GM23338 (cell line): Measurements from ENCODE around the gene DOCK2. TPM values are rescaled to one million over a fixed set of nuclear protein-coding genes. Genes with fewer than 3 reads are reported as not detected.

Source experiments
- ATAC-seq: fragments of 200-7000 bp; cut with Tn5 transposase; 3 replicates; pipeline ENCODE4 v1.9.1; 2020
- DNase-seq: peaks from one replicate; pipeline ENCODE4 v3.0.0-alpha.2; 2015; ENCODE audit warnings: low spot score
- H2AFZ ChIP-seq: fragments of 200-600 bp; sonication (generic); 2 replicates; pipeline ENCODE4 v1.8.0; 2016; ENCODE audit warnings: antibody characterized with exemption, mild to moderate bottlenecking, moderate library complexity
- H3F3A ChIP-seq: fragments of 200-600 bp; sonication (generic); replicated peaks from 2 replicates; pipeline ENCODE4 v1.8.0; 2017; ENCODE audit warnings: antibody characterized with exemption, mixed run types, low read depth
- H3K27ac ChIP-seq: fragments of 200-600 bp; sonication (generic); 2 replicates; pipeline ENCODE4 v1.6.1; 2016; ENCODE audit warnings: low read depth
- H3K27me3 ChIP-seq: fragments of 200-600 bp; sonication (generic); 2 replicates; pipeline ENCODE4 v1.8.0; 2016; ENCODE audit warnings: mild to moderate bottlenecking, mixed run types, moderate library complexity; ENCODE audit not compliant: insufficient read depth
- H3K36me3 ChIP-seq: fragments of 200-600 bp; sonication (generic); 2 replicates; pipeline ENCODE4 v1.8.0; 2016; ENCODE audit warnings: mild to moderate bottlenecking; ENCODE audit not compliant: insufficient read depth
- H3K4me1 ChIP-seq: fragments of 200-600 bp; sonication (generic); 2 replicates; pipeline ENCODE4 v1.8.0; 2016; ENCODE audit warnings: mild to moderate bottlenecking, moderate library complexity; ENCODE audit not compliant: insufficient read depth
- H3K4me2 ChIP-seq: fragments of 200-600 bp; sonication (generic); 2 replicates; pipeline ENCODE4 v1.7.1; 2017; ENCODE audit warnings: mixed run types
- H3K4me3 ChIP-seq: fragments of 200-600 bp; sonication (generic); 2 replicates; pipeline ENCODE4 v1.6.1; 2016; ENCODE audit warnings: mixed run types
- H3K79me2 ChIP-seq: fragments of 200-600 bp; sonication (generic); replicated peaks from 2 replicates; pipeline ENCODE4 v1.8.0; 2017; ENCODE audit warnings: mild to moderate bottlenecking; ENCODE audit not compliant: insufficient read depth
- H3K9me2 ChIP-seq: fragments of 200-600 bp; sonication (generic); 2 replicates; pipeline ENCODE4 v1.8.0; 2017; ENCODE audit not compliant: insufficient read depth
- H4K20me1 ChIP-seq: fragments of 200-600 bp; sonication (generic); replicated peaks from 2 replicates; pipeline ENCODE4 v1.8.0; 2017; ENCODE audit warnings: mild to moderate bottlenecking; ENCODE audit not compliant: insufficient read depth
- H3K27ac Mint-ChIP-seq: 2 replicates; pipeline ENCODE4 v1.8.0; 2020; ENCODE audit warnings: inconsistent platforms, mild to moderate bottlenecking, moderate library complexity, mixed read lengths
- H3K27me3 Mint-ChIP-seq: 3 replicates; pipeline ENCODE4 v1.8.0; 2022; ENCODE audit warnings: low read depth, mild to moderate bottlenecking, moderate library complexity, mixed read lengths, inconsistent platforms; ENCODE audit not compliant: insufficient read depth, poor library complexity
- H3K36me3 Mint-ChIP-seq: 3 replicates; pipeline ENCODE4 v1.8.0; 2021; ENCODE audit warnings: low read depth, mild to moderate bottlenecking, inconsistent platforms, moderate library complexity, mixed read lengths
- H3K4me1 Mint-ChIP-seq: 3 replicates; pipeline ENCODE4 v1.8.0; 2020; ENCODE audit warnings: mild to moderate bottlenecking, inconsistent platforms, mixed read lengths
- H3K4me3 Mint-ChIP-seq: 3 replicates; pipeline ENCODE4 v1.8.0; 2021; ENCODE audit warnings: moderate library complexity, mild to moderate bottlenecking, inconsistent platforms, mixed read lengths
- H3K9me3 Mint-ChIP-seq: 3 replicates; pipeline ENCODE4 v1.8.0; 2020; ENCODE audit warnings: moderate library complexity, mild to moderate bottlenecking, inconsistent platforms, mixed read lengths
- CREB1 ChIP-seq: fragments of 250-450 bp; sonication (Bioruptor Pico); IDR thresholded peaks from 2 replicates; pipeline ENCODE4 v1.5.0; 2020; ENCODE audit warnings: low read depth, mild to moderate bottlenecking, moderate library complexity
- EZH2phosphoT487 ChIP-seq: fragments of 200-600 bp; sonication (generic); IDR thresholded peaks from one replicate; pipeline ENCODE4 v1.8.1; 2018; ENCODE audit warnings: antibody characterized with exemption; ENCODE audit not compliant: unreplicated experiment
- JUNB ChIP-seq: IDR thresholded peaks from one replicate; pipeline ENCODE4 v1.6.1; 2016; ENCODE audit warnings: antibody characterized with exemption; ENCODE audit not compliant: unreplicated experiment
- NANOG ChIP-seq: IDR thresholded peaks from 2 replicates; pipeline ENCODE4 v1.6.1; 2016; ENCODE audit warnings: antibody characterized with exemption, borderline replicate concordance
- POLR2AphosphoS5 ChIP-seq: IDR thresholded peaks from 2 replicates; pipeline ENCODE4 v1.6.1; 2016; ENCODE audit warnings: antibody characterized with exemption, low read depth
- ZNF114 ChIP-seq: fragments of 250-450 bp; sonication (Bioruptor Pico); IDR thresholded peaks from 2 replicates; pipeline ENCODE4 v1.5.0; 2020; ENCODE audit warnings: mild to moderate bottlenecking, moderate library complexity
- ZNF331 ChIP-seq: fragments of 250-450 bp; sonication (Bioruptor Pico); IDR thresholded peaks from 2 replicates; pipeline ENCODE4 v1.5.0; 2020; ENCODE audit warnings: low read depth, mild to moderate bottlenecking, moderate library complexity
- polyA plus RNA-seq: library from polyadenylated mRNA; unstranded; fragments of >200 nt; fragmentation: Nextera tagmentation; extraction: Ambion mirVana; gene quantifications from 2 replicates; pipeline ENCODE4 v1.2.1, GENCODE V29; 2016
- total RNA-seq: library from RNA; depleted of rRNA; stranded (reverse); fragments of >200 nt; shearing (Covaris generic); gene quantifications from 2 replicates; pipeline ENCODE4 v1.2.3, GENCODE V29; 2014
- TF ChIP-seq, protein P1 (sequence below), 2 experiments: fragments of 200-600 bp in 1 of 2; sonication (generic) in 1 of 2; conservative IDR thresholded peaks; 2 replicates each; pipeline versions ENCODE4 v1.5.1 to v1.6.1; 2016 to 2017; ENCODE audit warnings: antibody characterized with exemption in 2 of 2, low read depth in 2 of 2, mild to moderate bottlenecking in 2 of 2, moderate library complexity in 1 of 2
- TF ChIP-seq, protein P2 (sequence below): IDR thresholded peaks from one replicate; pipeline ENCODE4 v1.6.1; 2018; ENCODE audit warnings: antibody characterized with exemption; ENCODE audit not compliant: unreplicated experiment
- TF ChIP-seq, protein P3 (sequence below): IDR thresholded peaks from 2 replicates; pipeline ENCODE4 v1.6.1; 2016; ENCODE audit warnings: antibody characterized with exemption

Gene DOCK2
- total and polyA plus RNA-seq, 2 experiments from 2014 or later, result 3.7 to 9.4 TPM

DNA sequence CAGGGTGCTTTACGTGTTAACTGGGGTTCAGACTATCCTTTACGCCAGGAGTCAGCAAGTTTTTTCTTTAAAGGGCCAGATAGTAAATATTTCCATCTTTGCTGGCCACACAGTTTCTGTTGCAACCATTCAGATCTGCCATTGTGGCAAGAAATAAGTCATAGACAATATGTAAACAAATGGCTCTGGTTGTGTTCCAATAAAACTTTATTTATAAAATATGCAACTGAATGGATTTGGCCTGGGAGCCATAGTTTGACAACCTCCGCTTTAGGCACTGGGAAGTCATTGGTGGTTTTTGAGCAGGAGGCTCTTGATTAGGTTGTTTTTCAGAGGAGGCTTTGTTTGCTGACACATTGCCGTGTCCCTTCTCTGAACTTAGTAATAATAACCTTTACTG, 252.5 kb downstream of the DOCK2 start:
- no peaks in the 10 kb centered on the region for H3F3A ChIP-seq
- H4K20me1 ChIP-seq, result no peaks in the 10 kb centered on the region
- H3K9me2 ChIP-seq, result peaks cover 2% of the 10 kb centered on the region; the same call in 1 of the 2 replicates
- H3K4me1 ChIP-seq, result no peaks in the 10 kb centered on the region
- H3K9me3 Mint-ChIP-seq, result no peaks in the 10 kb centered on the region
- no peak for TF ChIP-seq JUNB
- TF ChIP-seq NANOG, result no peak
- TF ChIP-seq POLR2AphosphoS5, result no peak
- H3K4me3 Mint-ChIP-seq, result no peak overlapping the region
- H3K36me3 ChIP-seq, result no peaks in the 10 kb centered on the region
- no peaks in the 10 kb centered on the region for H3K79me2 ChIP-seq
- no peak for DNase-seq
- H3K36me3 Mint-ChIP-seq, result no peaks in the 10 kb centered on the region
- no peak overlapping the region for H3K4me3 ChIP-seq
- no peaks in the 10 kb centered on the region for H3K4me1 Mint-ChIP-seq
- H2AFZ ChIP-seq, result no peak overlapping the region
- no peak for ATAC-seq
- H3K27me3 Mint-ChIP-seq, result no peaks in the 10 kb centered on the region
- no peaks in the 10 kb centered on the region for H3K27me3 ChIP-seq
- H3K27ac ChIP-seq, result no peak overlapping the region
- no peak overlapping the region for H3K27ac Mint-ChIP-seq
- no peak overlapping the region for H3K4me2 ChIP-seq

DNA sequence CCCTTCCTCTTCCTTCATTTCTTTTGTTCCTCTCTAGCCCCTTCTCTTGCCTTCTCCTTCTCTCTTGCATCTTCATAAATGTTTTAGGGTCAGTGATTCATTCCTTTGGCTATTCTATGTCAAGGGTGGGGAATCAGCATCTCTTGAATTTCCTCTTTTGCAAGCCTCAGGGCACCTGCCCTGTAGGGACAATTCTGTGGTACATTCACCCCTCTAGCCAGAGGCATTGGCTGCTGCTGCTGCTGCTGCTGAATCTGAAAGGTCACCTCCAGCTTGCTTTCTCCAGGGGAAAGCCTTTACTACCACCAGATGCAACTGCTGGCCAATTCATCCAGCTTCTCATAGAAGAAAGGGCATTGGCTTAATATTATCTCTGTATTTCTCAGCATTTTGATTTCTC, 255.9 kb downstream of the DOCK2 start:
- no peaks in the 10 kb centered on the region for H3K9me3 Mint-ChIP-seq
- Histone ChIP-seq H3F3A (no peaks in the 10 kb centered on the region), H3K27me3 (no peaks in the 10 kb centered on the region), H3K4me2 (no peak overlapping the region), H3K27ac (no peak overlapping the region), H4K20me1 (no peaks in the 10 kb centered on the region), H3K36me3 (no peaks in the 10 kb centered on the region), H3K4me1 (no peaks in the 10 kb centered on the region), H3K9me2 (peaks cover 2% of the 10 kb centered on the region; the same call in 1 of the 2 replicates), H2AFZ (no peak overlapping the region), H3K4me3 (no peak overlapping the region), H3K79me2 (no peaks in the 10 kb centered on the region)
- H3K36me3 Mint-ChIP-seq, result no peaks in the 10 kb centered on the region
- H3K27ac Mint-ChIP-seq, result no peak overlapping the region
- H3K4me3 Mint-ChIP-seq, result no peak overlapping the region
- DNase-seq (no peak), ATAC-seq (no peak)
- H3K4me1 Mint-ChIP-seq, result peaks cover 2% of the 10 kb centered on the region; the same call in 1 of the 3 replicates
- H3K27me3 Mint-ChIP-seq, result no peaks in the 10 kb centered on the region
- TF ChIP-seq EZH2phosphoT487, result no peak
- TF ChIP-seq, protein P1, sequence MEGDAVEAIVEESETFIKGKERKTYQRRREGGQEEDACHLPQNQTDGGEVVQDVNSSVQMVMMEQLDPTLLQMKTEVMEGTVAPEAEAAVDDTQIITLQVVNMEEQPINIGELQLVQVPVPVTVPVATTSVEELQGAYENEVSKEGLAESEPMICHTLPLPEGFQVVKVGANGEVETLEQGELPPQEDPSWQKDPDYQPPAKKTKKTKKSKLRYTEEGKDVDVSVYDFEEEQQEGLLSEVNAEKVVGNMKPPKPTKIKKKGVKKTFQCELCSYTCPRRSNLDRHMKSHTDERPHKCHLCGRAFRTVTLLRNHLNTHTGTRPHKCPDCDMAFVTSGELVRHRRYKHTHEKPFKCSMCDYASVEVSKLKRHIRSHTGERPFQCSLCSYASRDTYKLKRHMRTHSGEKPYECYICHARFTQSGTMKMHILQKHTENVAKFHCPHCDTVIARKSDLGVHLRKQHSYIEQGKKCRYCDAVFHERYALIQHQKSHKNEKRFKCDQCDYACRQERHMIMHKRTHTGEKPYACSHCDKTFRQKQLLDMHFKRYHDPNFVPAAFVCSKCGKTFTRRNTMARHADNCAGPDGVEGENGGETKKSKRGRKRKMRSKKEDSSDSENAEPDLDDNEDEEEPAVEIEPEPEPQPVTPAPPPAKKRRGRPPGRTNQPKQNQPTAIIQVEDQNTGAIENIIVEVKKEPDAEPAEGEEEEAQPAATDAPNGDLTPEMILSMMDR (conservative IDR thresholded peaks at IDR 0.05; ENCODE audit: low read depth in 2 of 2), result no peak
- TF ChIP-seq, protein P2, sequence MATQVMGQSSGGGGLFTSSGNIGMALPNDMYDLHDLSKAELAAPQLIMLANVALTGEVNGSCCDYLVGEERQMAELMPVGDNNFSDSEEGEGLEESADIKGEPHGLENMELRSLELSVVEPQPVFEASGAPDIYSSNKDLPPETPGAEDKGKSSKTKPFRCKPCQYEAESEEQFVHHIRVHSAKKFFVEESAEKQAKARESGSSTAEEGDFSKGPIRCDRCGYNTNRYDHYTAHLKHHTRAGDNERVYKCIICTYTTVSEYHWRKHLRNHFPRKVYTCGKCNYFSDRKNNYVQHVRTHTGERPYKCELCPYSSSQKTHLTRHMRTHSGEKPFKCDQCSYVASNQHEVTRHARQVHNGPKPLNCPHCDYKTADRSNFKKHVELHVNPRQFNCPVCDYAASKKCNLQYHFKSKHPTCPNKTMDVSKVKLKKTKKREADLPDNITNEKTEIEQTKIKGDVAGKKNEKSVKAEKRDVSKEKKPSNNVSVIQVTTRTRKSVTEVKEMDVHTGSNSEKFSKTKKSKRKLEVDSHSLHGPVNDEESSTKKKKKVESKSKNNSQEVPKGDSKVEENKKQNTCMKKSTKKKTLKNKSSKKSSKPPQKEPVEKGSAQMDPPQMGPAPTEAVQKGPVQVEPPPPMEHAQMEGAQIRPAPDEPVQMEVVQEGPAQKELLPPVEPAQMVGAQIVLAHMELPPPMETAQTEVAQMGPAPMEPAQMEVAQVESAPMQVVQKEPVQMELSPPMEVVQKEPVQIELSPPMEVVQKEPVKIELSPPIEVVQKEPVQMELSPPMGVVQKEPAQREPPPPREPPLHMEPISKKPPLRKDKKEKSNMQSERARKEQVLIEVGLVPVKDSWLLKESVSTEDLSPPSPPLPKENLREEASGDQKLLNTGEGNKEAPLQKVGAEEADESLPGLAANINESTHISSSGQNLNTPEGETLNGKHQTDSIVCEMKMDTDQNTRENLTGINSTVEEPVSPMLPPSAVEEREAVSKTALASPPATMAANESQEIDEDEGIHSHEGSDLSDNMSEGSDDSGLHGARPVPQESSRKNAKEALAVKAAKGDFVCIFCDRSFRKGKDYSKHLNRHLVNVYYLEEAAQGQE, result no peak
- no peak for TF ChIP-seq CREB1 (CRISPR knock-in tag)
- no peak for TF ChIP-seq ZNF331 (CRISPR knock-in tag)
- TF ChIP-seq, protein P3, sequence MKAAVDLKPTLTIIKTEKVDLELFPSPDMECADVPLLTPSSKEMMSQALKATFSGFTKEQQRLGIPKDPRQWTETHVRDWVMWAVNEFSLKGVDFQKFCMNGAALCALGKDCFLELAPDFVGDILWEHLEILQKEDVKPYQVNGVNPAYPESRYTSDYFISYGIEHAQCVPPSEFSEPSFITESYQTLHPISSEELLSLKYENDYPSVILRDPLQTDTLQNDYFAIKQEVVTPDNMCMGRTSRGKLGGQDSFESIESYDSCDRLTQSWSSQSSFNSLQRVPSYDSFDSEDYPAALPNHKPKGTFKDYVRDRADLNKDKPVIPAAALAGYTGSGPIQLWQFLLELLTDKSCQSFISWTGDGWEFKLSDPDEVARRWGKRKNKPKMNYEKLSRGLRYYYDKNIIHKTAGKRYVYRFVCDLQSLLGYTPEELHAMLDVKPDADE, result no peak
- no peak for TF ChIP-seq ZNF114 (CRISPR knock-in tag)
